ENCODE results near the gene ME3. TPM values are rescaled to one million over a fixed set of nuclear protein-coding genes. Genes with fewer than 3 reads are reported as not detected.

ME3 gene
- total RNA-seq, 1 donor from 2014 or later = 0.92 TPM

- Mint-ChIP-seq H3K4me3 (ENCODE audit: unreplicated experiment) (no peak overlapping the region), H3K27ac (ENCODE audit: unreplicated experiment) (no peak overlapping the region), H3K36me3 (ENCODE audit: low read depth, unreplicated experiment) (no peaks in the 10 kb centered on the region), H3K4me1 (ENCODE audit: unreplicated experiment) (peaks cover 5% of the 10 kb centered on the region), H3K27me3 (ENCODE audit: unreplicated experiment) (no peaks in the 10 kb centered on the region), H3K9me3 (ENCODE audit: unreplicated experiment) (no peaks in the 10 kb centered on the region)
- no peak for DNase-seq (ENCODE audit: low spot score)
- TF ChIP-seq CTCF (IDR thresholded peaks at IDR 0.05; ENCODE audit: unreplicated experiment) = no peak
These were observed 183.9 kb downstream of the ME3 start for GRCh38 chr11:86488553-86488952.

- Mint-ChIP-seq H3K27ac (ENCODE audit: unreplicated experiment) (no peak overlapping the region), H3K4me3 (ENCODE audit: unreplicated experiment) (no peak overlapping the region), H3K4me1 (ENCODE audit: unreplicated experiment) (peaks cover 5% of the 10 kb centered on the region), H3K27me3 (ENCODE audit: unreplicated experiment) (no peaks in the 10 kb centered on the region), H3K9me3 (ENCODE audit: unreplicated experiment) (no peaks in the 10 kb centered on the region), H3K36me3 (ENCODE audit: low read depth, unreplicated experiment) (no peaks in the 10 kb centered on the region)
- no peak for DNase-seq (ENCODE audit: low spot score)
- TF ChIP-seq CTCF (IDR thresholded peaks at IDR 0.05; ENCODE audit: unreplicated experiment) = no peak
These were observed 184.7 kb downstream of the ME3 start for GRCh38 chr11:86487671-86488070.

GRCh38 chr11:86486261-86487030, 186.0 kb downstream of the ME3 start:
- Mint-ChIP-seq H3K4me1 (ENCODE audit: unreplicated experiment) (peaks cover 5% of the 10 kb centered on the region), H3K27ac (ENCODE audit: unreplicated experiment) (no peak overlapping the region)

GRCh38 chr11:86484795-86485166, 187.6 kb downstream of the ME3 start:
- H3K27ac Mint-ChIP-seq (ENCODE audit: unreplicated experiment) = no peak overlapping the region
- no peak for TF ChIP-seq CTCF (IDR thresholded peaks at IDR 0.05; ENCODE audit: unreplicated experiment)
- H3K36me3 Mint-ChIP-seq (ENCODE audit: low read depth, unreplicated experiment) = no peaks in the 10 kb centered on the region
- H3K27me3 Mint-ChIP-seq (ENCODE audit: unreplicated experiment) = no peaks in the 10 kb centered on the region
- H3K9me3 Mint-ChIP-seq (ENCODE audit: unreplicated experiment) = no peaks in the 10 kb centered on the region
- no peak overlapping the region for H3K4me3 Mint-ChIP-seq (ENCODE audit: unreplicated experiment)
- H3K4me1 Mint-ChIP-seq (ENCODE audit: unreplicated experiment) = peaks cover 5% of the 10 kb centered on the region
- no peak for DNase-seq (ENCODE audit: low spot score)

More at GRCh38 chr11:86486261-86487030, 186.0 kb downstream of the ME3 start:
- no peaks in the 10 kb centered on the region for H3K9me3 Mint-ChIP-seq (ENCODE audit: unreplicated experiment)
- H3K27me3 Mint-ChIP-seq (ENCODE audit: unreplicated experiment) = no peaks in the 10 kb centered on the region
- TF ChIP-seq CTCF (IDR thresholded peaks at IDR 0.05; ENCODE audit: unreplicated experiment) = no peak
- no peak for DNase-seq (ENCODE audit: low spot score)
- H3K4me3 Mint-ChIP-seq (ENCODE audit: unreplicated experiment) = no peak overlapping the region
- no peaks in the 10 kb centered on the region for H3K36me3 Mint-ChIP-seq (ENCODE audit: low read depth, unreplicated experiment)

- H3K4me1 Mint-ChIP-seq (ENCODE audit: unreplicated experiment) = peaks cover 5% of the 10 kb centered on the region
- no peak for DNase-seq (ENCODE audit: low spot score)
- H3K9me3 Mint-ChIP-seq (ENCODE audit: unreplicated experiment) = no peaks in the 10 kb centered on the region
- H3K27ac Mint-ChIP-seq (ENCODE audit: unreplicated experiment) = no peak overlapping the region
- H3K4me3 Mint-ChIP-seq (ENCODE audit: unreplicated experiment) = no peak overlapping the region
- no peaks in the 10 kb centered on the region for H3K36me3 Mint-ChIP-seq (ENCODE audit: low read depth, unreplicated experiment)
- TF ChIP-seq CTCF (IDR thresholded peaks at IDR 0.05; ENCODE audit: unreplicated experiment) = no peak
- H3K27me3 Mint-ChIP-seq (ENCODE audit: unreplicated experiment) = no peaks in the 10 kb centered on the region
These were observed 188.2 kb downstream of the ME3 start for GRCh38 chr11:86483940-86484794.

All from endothelial cell (in vitro differentiated cells).